Measurements from ENCODE around the gene CCDC12.

The CCDC12 gene

DNA sequence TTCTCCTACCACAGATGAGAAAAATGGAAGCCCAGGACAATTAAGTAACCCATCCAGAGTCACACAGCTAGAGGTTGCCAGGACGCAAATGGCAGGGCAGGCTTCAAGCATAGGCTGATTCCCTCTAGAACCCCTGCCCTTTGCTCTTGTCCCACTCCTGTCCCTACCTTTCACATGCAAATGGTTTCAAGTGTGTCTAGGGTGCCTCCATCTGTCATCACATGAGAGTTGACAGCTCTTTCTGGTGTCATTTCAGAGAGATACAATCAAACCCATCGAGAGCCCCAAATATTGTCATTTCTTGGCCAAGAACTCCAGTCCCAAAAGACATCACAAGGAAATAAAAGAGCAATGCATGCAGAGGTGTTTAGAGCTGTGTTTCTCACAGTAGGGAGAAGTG lies 23.7 kb downstream of the CCDC12 start:
- no peaks in the 10 kb centered on the region for H3K27me3 ChIP-seq (ENCODE audit: insufficient read depth, insufficient read length)
- no peak for TF ChIP-seq ZNF274 (IDR thresholded peaks at IDR 0.05; ENCODE audit: low read depth, low read length)
- H3K36me3 ChIP-seq (ENCODE audit: insufficient read depth, insufficient read length, low read length) = peaks cover 34% of the 10 kb centered on the region
- H3K4me1 ChIP-seq (ENCODE audit: insufficient read depth, insufficient read length) = peaks cover 24% of the 10 kb centered on the region
- no peak for DNase-seq (ENCODE audit: low read depth, low spot score)
- no peaks in the 10 kb centered on the region for H3K9me3 ChIP-seq (ENCODE audit: insufficient read depth, low read length)
- no peak overlapping the region for H3K4me3 ChIP-seq (ENCODE audit: insufficient read length, low read depth)
- H3K9ac ChIP-seq (ENCODE audit: insufficient read length, low read depth) = no peak overlapping the region

- peaks cover 29% of the 10 kb centered on the region for H3K4me1 ChIP-seq (ENCODE audit: insufficient read depth, insufficient read length)
- TF ChIP-seq SUZ12 (IDR thresholded peaks at IDR 0.05; ENCODE audit: extremely low read depth, insufficient read depth, insufficient read length) = no peak
- no peaks in the 10 kb centered on the region for H3K9me3 ChIP-seq (ENCODE audit: insufficient read depth, low read length)
- no peak for DNase-seq (ENCODE audit: low read depth, low spot score)
- no peaks in the 10 kb centered on the region for H3K27me3 ChIP-seq (ENCODE audit: insufficient read depth, insufficient read length)
- peaks cover 44% of the 10 kb centered on the region for H3K36me3 ChIP-seq (ENCODE audit: insufficient read depth, insufficient read length, low read length)
- H3K4me3 ChIP-seq (ENCODE audit: insufficient read length, low read depth) = no peak overlapping the region
- no peak overlapping the region for H3K9ac ChIP-seq (ENCODE audit: insufficient read length, low read depth)
These were observed 25.8 kb downstream of the CCDC12 start for GRCh38 chr3:46950650-46951241.

DNA sequence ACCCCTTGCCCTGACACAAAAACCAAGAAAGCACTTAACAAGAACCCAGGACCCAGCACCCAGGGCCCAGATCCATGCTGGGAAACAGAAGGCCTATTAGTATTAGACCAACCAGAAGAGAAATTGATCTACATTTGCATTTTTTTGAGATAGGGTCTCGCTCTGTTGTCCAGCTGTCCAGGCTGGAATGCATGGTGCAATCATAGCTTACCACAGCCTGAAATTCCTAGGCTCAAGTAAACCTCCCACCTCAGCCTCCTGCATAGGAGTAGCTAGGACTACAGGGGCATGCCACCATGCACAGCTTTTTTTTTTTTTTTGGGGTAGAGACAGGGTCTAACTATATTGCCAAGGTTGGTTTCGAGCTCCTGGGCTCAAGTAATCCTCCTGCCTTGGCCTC lies 26.4 kb downstream of the CCDC12 start:
- no peaks in the 10 kb centered on the region for H3K9me3 ChIP-seq (ENCODE audit: insufficient read depth, low read length)
- H3K4me1 ChIP-seq (ENCODE audit: insufficient read depth, insufficient read length) = peaks cover 28% of the 10 kb centered on the region

GRCh38 chr3:46948830-46949671 lies 27.5 kb downstream of the CCDC12 start:
- Histone ChIP-seq H3K9ac (ENCODE audit: insufficient read length, low read depth) (no peak overlapping the region), H3K36me3 (ENCODE audit: insufficient read depth, insufficient read length, low read length) (peaks cover 39% of the 10 kb centered on the region), H3K4me3 (ENCODE audit: insufficient read length, low read depth) (no peak overlapping the region), H3K27me3 (ENCODE audit: insufficient read depth, insufficient read length) (no peaks in the 10 kb centered on the region), H3K9me3 (ENCODE audit: insufficient read depth, low read length) (no peaks in the 10 kb centered on the region), H3K4me1 (ENCODE audit: insufficient read depth, insufficient read length) (peaks cover 32% of the 10 kb centered on the region)
- TF ChIP-seq SUZ12 (IDR thresholded peaks at IDR 0.05; ENCODE audit: extremely low read depth, insufficient read depth, insufficient read length) (no peak), YY1 (IDR thresholded peaks at IDR 0.05; ENCODE audit: insufficient read depth, insufficient read length) (no peak), ZNF274 (IDR thresholded peaks at IDR 0.05; ENCODE audit: low read depth, low read length) (no peak)
- DNase-seq (ENCODE audit: low read depth, low spot score) = no peak

More for the DNA sequence above, 26.4 kb downstream of the CCDC12 start:
- Histone ChIP-seq H3K27me3 (ENCODE audit: insufficient read depth, insufficient read length) (no peaks in the 10 kb centered on the region), H3K9ac (ENCODE audit: insufficient read length, low read depth) (no peak overlapping the region), H3K36me3 (ENCODE audit: insufficient read depth, insufficient read length, low read length) (peaks cover 41% of the 10 kb centered on the region), H3K4me3 (ENCODE audit: insufficient read length, low read depth) (no peak overlapping the region)
- no peak for DNase-seq (ENCODE audit: low read depth, low spot score)
- no peak for TF ChIP-seq YY1 (IDR thresholded peaks at IDR 0.05; ENCODE audit: insufficient read depth, insufficient read length)
- TF ChIP-seq ZNF274 (IDR thresholded peaks at IDR 0.05; ENCODE audit: low read depth, low read length) = no peak
- TF ChIP-seq SUZ12 (IDR thresholded peaks at IDR 0.05; ENCODE audit: extremely low read depth, insufficient read depth, insufficient read length) = no peak

GRCh38 chr3:46947981-46948791 lies 28.4 kb downstream of the CCDC12 start:
- H3K9ac ChIP-seq (ENCODE audit: insufficient read length, low read depth) = no peak overlapping the region
- peaks cover 30% of the 10 kb centered on the region for H3K4me1 ChIP-seq (ENCODE audit: insufficient read depth, insufficient read length)
- no peak overlapping the region for H3K4me3 ChIP-seq (ENCODE audit: insufficient read length, low read depth)
- TF ChIP-seq ZNF274 (IDR thresholded peaks at IDR 0.05; ENCODE audit: low read depth, low read length) (no peak), SUZ12 (IDR thresholded peaks at IDR 0.05; ENCODE audit: extremely low read depth, insufficient read depth, insufficient read length) (no peak), YY1 (IDR thresholded peaks at IDR 0.05; ENCODE audit: insufficient read depth, insufficient read length) (no peak)
- H3K9me3 ChIP-seq (ENCODE audit: insufficient read depth, low read length) = no peaks in the 10 kb centered on the region
- peaks cover 36% of the 10 kb centered on the region for H3K36me3 ChIP-seq (ENCODE audit: insufficient read depth, insufficient read length, low read length)
- H3K27me3 ChIP-seq (ENCODE audit: insufficient read depth, insufficient read length) = no peaks in the 10 kb centered on the region
- no peak for DNase-seq (ENCODE audit: low read depth, low spot score)

DNA sequence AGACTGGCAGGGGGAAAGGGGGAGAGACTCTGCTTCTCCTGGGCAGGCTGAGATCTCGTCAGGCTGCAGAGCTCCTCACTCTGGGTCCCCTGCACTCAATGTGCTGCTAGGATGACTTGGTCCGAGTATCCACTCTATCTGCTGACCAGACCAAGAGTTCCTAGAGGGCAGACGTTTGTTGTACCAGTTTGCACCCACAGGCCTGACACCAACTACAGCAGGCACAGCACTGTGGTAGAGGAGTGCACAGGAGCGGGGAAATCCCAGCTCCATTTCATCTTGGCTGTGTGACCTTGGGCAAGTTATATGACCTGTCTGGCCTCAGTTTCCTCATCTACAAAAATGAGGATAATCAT lies 29.0 kb downstream of the CCDC12 start:
- Histone ChIP-seq H3K9me3 (ENCODE audit: insufficient read depth, low read length) (no peaks in the 10 kb centered on the region), H3K4me3 (ENCODE audit: insufficient read length, low read depth) (no peak overlapping the region), H3K4me1 (ENCODE audit: insufficient read depth, insufficient read length) (peaks cover 32% of the 10 kb centered on the region), H3K27me3 (ENCODE audit: insufficient read depth, insufficient read length) (no peaks in the 10 kb centered on the region), H3K9ac (ENCODE audit: insufficient read length, low read depth) (no peak overlapping the region), H3K36me3 (ENCODE audit: insufficient read depth, insufficient read length, low read length) (peaks cover 41% of the 10 kb centered on the region)
- no peak for DNase-seq (ENCODE audit: low read depth, low spot score)
- TF ChIP-seq YY1 (IDR thresholded peaks at IDR 0.05; ENCODE audit: insufficient read depth, insufficient read length) (no peak), SUZ12 (IDR thresholded peaks at IDR 0.05; ENCODE audit: extremely low read depth, insufficient read depth, insufficient read length) (no peak), ZNF274 (IDR thresholded peaks at IDR 0.05; ENCODE audit: low read depth, low read length) (no peak)

Data from NT2/D1 (cell line).